Renal cortical epithelial cell (primary cell): Measurements from ENCODE around the gene XPA. TPM values are rescaled to one million over a fixed set of nuclear protein-coding genes. Genes with fewer than 3 reads are reported as not detected.
"Not testable (repeated sequence)": the region's sequence is repeated elsewhere in the genome, so short reads cannot be mapped to it uniquely, and the experiment has no call there.

Experiments
- DNase-seq: peaks from one replicate; pipeline ENCODE4 v3.0.0-alpha.2; 2011; ENCODE audit warnings: low read depth
- total RNA-seq: library from RNA; depleted of rRNA; stranded (reverse); fragments of >200 nt; gene quantifications from 2 replicates; pipeline ENCODE4 v1.2.3, GENCODE V29; 2014

Gene XPA
- 7.5 and 9.7 TPM in 2 replicates for total RNA-seq

DNA sequence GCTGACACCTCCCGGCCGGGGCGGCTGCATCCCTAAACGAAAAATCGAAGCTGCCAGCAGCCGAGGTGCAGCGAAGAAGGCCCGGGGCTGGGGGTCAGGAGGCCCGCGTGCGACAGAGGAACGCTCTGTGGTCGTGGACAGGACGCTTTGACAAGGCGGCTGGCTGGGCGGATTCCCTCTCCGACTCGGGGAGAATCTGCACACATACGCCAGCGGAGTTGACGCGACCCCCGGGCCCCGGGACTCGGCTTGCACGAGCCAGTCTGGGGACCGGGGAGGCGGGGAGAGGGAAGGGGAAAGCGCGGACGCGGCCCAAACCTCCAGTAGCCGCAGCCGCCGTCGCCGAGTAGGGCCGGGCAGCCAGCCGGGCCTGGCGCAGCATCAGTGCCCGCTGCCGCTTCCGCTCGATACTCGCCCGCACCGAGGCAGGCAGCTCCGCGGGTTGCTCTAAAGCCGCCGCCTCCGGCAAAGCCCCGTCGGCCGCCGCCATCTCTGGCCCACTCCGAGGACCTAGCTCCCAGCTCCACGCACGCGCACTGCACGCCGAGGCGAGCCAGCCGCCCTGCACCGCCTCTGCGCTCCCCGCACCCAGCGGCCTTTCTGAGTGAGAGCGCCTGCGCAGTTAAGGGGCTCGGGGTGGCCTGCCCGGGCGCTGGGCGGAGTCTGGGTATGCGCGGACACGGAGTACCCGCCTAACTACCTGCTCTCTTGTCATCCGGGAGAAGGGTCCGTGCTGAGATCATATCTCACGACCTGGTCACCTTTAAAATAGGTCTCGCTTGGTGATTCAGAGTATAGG lies at the start of gene XPA:
Gene XPA (minus strand): TSS at position 538 of the 799 bp plus-strand sequence. CDS start 48 bp downstream, at position 490.
- peak; percentile 78 for DNase-seq

DNA sequence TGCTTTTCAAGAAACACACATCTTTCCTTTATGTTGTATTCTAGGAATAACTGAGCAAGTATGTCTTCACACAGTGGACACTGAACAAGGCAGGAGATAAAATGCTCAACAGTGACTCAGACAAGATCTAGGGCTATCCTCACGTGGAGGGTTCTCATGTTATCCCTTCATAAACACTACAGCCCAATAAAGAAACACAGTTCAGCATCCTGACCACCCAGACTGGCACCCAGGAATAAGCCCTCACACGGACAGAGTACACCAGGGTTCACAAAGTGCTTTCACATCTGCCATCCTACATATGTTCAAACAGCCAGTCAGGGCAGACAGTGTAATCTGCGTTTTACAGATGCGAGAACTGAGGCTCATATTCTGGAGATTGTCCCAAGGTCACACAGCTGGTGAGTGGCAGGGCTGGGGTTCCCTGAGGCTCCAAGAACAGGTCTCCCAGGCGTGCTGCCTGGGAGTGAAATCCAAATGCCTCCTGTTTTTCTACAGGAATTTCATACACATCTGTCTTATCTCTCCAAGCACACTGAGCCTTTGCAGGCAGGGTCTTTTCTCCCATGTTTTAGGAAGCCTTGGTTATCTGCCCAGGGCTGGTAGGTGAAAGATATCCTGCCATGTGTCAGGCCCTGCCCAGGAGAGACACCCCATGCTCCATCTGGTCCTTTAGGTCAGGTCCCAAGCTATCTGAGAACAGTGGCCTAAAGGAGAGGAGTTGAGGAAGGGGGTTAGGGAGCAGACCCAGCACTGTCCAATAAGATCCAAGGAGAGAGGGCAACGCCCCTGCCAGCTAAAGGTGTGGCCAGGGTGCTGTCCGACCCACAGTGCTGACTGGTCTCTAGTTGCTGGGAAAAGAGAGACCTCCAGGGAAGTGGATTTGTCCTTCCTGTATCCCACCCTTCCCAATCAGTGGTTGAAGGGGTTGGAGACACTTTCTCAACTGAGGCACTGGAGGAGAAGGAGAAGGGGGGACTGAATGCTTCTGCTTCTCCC lies 47.9 kb upstream of the XPA start:
- DNase-seq: no peak

- DNase-seq: not testable (repeated sequence)
Measured at GRCh38 chr9:97744025-97744424, 46.9 kb upstream of the XPA start.

DNA sequence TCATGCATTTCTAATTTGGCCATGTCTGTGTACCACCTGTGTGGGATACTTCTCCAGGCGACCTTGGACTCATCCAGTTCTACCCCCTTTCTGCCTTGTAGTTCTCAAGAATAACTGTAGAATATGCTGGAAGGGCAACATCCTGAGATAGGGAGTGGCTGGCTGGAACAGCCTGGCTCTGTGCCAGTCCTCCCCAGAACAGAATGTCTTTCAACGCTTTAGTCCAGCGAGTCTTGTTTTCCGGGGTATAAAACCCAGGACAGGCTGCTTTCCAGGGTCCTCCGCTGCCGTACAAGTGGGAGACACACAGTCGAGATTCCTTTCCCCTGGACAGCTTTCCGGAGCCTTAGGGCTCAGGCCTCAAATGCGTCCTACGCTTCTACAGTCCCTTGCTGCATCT lies 45.4 kb upstream of the XPA start:
- DNase-seq: no peak

- no peak for DNase-seq
Measured at GRCh38 chr9:97741947-97742346, 44.8 kb upstream of the XPA start.

- DNase-seq: peak; percentile 39
Measured at GRCh38 chr9:97740848-97741821, 44.0 kb upstream of the XPA start.

DNA sequence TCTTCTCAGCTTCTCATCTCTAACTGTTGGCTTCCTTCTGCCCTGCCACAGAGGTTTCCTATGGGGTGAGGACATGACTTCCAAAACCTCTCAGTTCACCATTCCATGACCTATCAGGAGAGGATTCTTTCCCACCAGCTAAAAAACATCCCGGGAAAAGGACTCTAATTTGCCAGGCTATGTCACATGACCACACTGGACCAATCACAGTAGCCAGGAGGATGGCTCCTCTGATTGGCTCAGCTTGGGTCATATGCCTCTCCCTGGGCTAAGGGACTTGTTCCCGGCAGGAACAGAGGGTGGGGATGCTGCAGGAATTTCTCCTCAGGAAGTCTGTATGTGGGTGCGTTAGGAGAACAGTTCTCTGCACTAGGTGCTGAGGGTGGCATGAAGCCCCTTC lies 40.3 kb upstream of the XPA start:
- DNase-seq: no peak

- DNase-seq: peak; percentile 15
Measured at GRCh38 chr9:97735070-97735600, 38.0 kb upstream of the XPA start.

- DNase-seq: no peak
Measured at GRCh38 chr9:97726716-97727115, 29.6 kb upstream of the XPA start.

- peak; percentile 25 for DNase-seq
Measured at GRCh38 chr9:97723819-97724218, 26.7 kb upstream of the XPA start.

- no peak for DNase-seq
Measured at GRCh38 chr9:97722331-97722730, 25.2 kb upstream of the XPA start.

GRCh38 chr9:97721396-97721795 lies 24.3 kb upstream of the XPA start:
- no peak for DNase-seq

GRCh38 chr9:97717866-97718265 lies 20.7 kb upstream of the XPA start:
- no peak for DNase-seq

DNA sequence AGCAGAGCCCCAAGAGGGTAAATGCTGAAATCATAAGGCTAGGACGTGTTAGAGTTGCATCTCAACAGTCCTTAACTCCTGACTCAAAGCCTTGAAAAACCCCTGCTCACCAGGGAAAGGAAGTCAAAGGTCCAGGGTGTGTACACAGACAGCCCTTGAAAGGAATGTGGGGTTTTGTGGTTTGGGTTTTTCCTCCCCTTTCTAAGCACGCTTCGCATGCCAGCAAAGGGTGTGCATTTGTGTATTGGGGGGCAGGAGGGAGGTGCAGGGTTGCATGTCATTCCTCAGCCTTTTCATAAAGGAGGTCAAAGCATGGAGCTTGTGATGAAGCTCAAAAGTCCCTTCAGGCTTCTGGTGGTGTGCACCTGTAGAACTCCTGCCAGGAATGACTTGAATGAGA lies 17.3 kb upstream of the XPA start:
- peak; percentile 94 for DNase-seq

- DNase-seq: no peak
Measured at GRCh38 chr9:97711223-97711626, 14.1 kb upstream of the XPA start.

- peak; percentile 78 for DNase-seq
Measured at GRCh38 chr9:97710356-97711222, 13.4 kb upstream of the XPA start.

DNA sequence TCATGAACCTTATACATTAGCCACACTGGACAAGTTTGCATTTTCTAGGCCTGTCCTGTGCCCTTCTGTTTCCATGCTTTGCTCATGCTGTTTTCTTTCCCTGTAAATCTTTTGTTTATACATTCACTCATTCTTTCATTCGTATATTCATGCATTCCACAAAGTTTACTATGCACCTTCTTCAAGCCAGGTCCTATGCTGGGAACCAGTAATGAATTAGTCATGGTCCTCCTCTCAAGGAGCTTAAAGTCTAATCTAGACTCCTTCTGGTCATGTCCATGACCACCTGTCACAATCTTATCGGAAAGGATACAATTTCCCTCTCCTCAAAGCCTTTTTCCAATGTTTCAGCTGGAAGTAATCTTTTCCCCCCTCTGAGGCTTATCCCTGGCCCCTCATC lies 9.1 kb upstream of the XPA start:
- no peak for DNase-seq

GRCh38 chr9:97705354-97705950 lies 8.3 kb upstream of the XPA start:
- DNase-seq: peak; percentile 40

GRCh38 chr9:97704851-97705250 lies 7.7 kb upstream of the XPA start:
- DNase-seq: no peak

GRCh38 chr9:97704345-97704677 lies 7.2 kb upstream of the XPA start:
- no peak for DNase-seq
